H1 (cell line): ENCODE results near the gene ZMIZ1. TPM values are rescaled to one million over a fixed set of nuclear protein-coding genes. Genes with fewer than 3 reads are reported as not detected.

ENCODE experiments used
- CTCF ChIA-PET: fragments of 300-600 bp; sonication (Branson Sonifier 250); formaldehyde crosslinking; loops from one replicate; lab custom pipeline; 2021; ENCODE audit not compliant: partially characterized antibody; lab: Charles Lee
- POLR2A ChIA-PET: fragments of 300-600 bp; sonication (Branson Sonifier 250); formaldehyde crosslinking; loops from one replicate; lab custom pipeline; 2021; ENCODE audit warnings: inconsistent platforms; ENCODE audit not compliant: partially characterized antibody; lab: Charles Lee
- DNase-seq, 2 experiments: peaks; one replicate each; pipeline versions ENCODE4 v3.0.0 to v3.0.0-alpha.2; 2010 to 2022; ENCODE audit warnings: low spot score in 2 of 2, low read depth in 1 of 2, mixed read lengths in 1 of 2
- FAIRE-seq: peaks from 2 replicates; lab custom pipeline; 2011; peaks lifted over from hg19 to GRCh38; lab: Jason Lieb, UNC
- H2AFZ ChIP-seq: 2 replicates; pipeline ENCODE4 v1.8.1; 2012; ENCODE audit warnings: low read length, inconsistent platforms
- H2AK5ac ChIP-seq: 2 replicates; pipeline ENCODE4 v1.6.1; 2013; ENCODE audit warnings: low read depth, low read length
- H2BK120ac ChIP-seq: replicated peaks from 2 replicates; pipeline ENCODE3; 2013; ENCODE audit warnings: low read depth, low read length, inconsistent platforms
- H2BK12ac ChIP-seq: 2 replicates; pipeline ENCODE4 v1.6.1; 2013; ENCODE audit warnings: low read depth, low read length
- H2BK15ac ChIP-seq: 2 replicates; pipeline ENCODE4 v1.6.1; 2013; ENCODE audit warnings: low read length
- H2BK20ac ChIP-seq: 2 replicates; pipeline ENCODE4 v1.6.1; 2013; ENCODE audit warnings: low read length
- H2BK5ac ChIP-seq: 2 replicates; pipeline ENCODE4 v1.6.1; 2013; ENCODE audit warnings: low read depth, low read length
- H3K14ac ChIP-seq: 2 replicates; pipeline ENCODE4 v1.6.1; 2013; ENCODE audit warnings: inconsistent platforms; ENCODE audit not compliant: insufficient read length
- H3K18ac ChIP-seq: 2 replicates; pipeline ENCODE4 v1.6.1; 2013; ENCODE audit warnings: low read length; ENCODE audit errors: extremely low read depth
- H3K23ac ChIP-seq: 2 replicates; pipeline ENCODE4 v1.6.1; 2013; ENCODE audit warnings: inconsistent platforms; ENCODE audit not compliant: insufficient read length
- H3K23me2 ChIP-seq: 2 replicates; pipeline ENCODE4 v1.6.1; 2013; ENCODE audit warnings: low read depth, low read length
- H3K27ac ChIP-seq: 2 replicates; pipeline ENCODE4 v1.6.1; 2011; ENCODE audit warnings: low read depth, low read length, inconsistent platforms
- H3K27me3 ChIP-seq, 4 experiments: replicated peaks in 1 of 4; 1 replicate in 1 of 4; 2 replicates in 3 of 4; pipeline versions ENCODE4 v1.6.1 to v1.8.1; 2011 to 2013; ENCODE audit warnings: low read length in 3 of 4, mild to moderate bottlenecking in 3 of 4, inconsistent platforms in 2 of 4, mixed read lengths in 2 of 4, moderate library complexity in 1 of 4; ENCODE audit not compliant: control insufficient read depth in 3 of 4, insufficient read depth in 3 of 4; ENCODE audit errors: extremely low read depth in 1 of 4
- H3K36me3 ChIP-seq, 4 experiments: 2 replicates each; pipeline versions ENCODE4 v1.6.1 to v1.8.1; 2011 to 2013; ENCODE audit warnings: mild to moderate bottlenecking in 4 of 4, low read length in 3 of 4, moderate library complexity in 2 of 4, control low read depth in 1 of 4, inconsistent platforms in 1 of 4; ENCODE audit not compliant: insufficient read depth in 4 of 4, control insufficient read depth in 2 of 4
- H3K4ac ChIP-seq: replicated peaks from 2 replicates; pipeline ENCODE3; 2013; ENCODE audit warnings: low read length, low read depth, mixed read lengths, inconsistent platforms; ENCODE audit not compliant: insufficient read length
- H3K4me1 ChIP-seq, 4 experiments: replicated peaks in 1 of 4; 1 replicate in 1 of 4; 2 replicates in 3 of 4; pipeline versions ENCODE4 v1.6.1 to v1.8.1; 2011 to 2013; ENCODE audit warnings: low read length in 3 of 4, inconsistent platforms in 2 of 4, mixed read lengths in 1 of 4; ENCODE audit not compliant: insufficient read depth in 4 of 4, control insufficient read depth in 3 of 4
- H3K4me2 ChIP-seq, 2 experiments: 2 replicates each; pipeline versions ENCODE4 v1.6.1 to v1.8.1; 2011 to 2013; ENCODE audit warnings: low read depth in 2 of 2, low read length in 2 of 2, control low read depth in 1 of 2, inconsistent platforms in 1 of 2, mild to moderate bottlenecking in 1 of 2; ENCODE audit not compliant: insufficient read depth in 1 of 2
- H3K4me3 ChIP-seq, 4 experiments: fragments of 200-600, 300-600 bp in 1 of 4; sonication (generic), shearing (Covaris generic), sonication (Bioruptor Twin) in 1 of 4; 2 replicates each; pipeline versions ENCODE4 v1.5.1 to v1.8.1; 2011 to 2016; ENCODE audit warnings: low read length in 4 of 4, low read depth in 3 of 4, control low read depth in 2 of 4, inconsistent platforms in 2 of 4, mild to moderate bottlenecking in 2 of 4, mixed read lengths in 1 of 4, moderate library complexity in 1 of 4; ENCODE audit not compliant: insufficient read depth in 2 of 4; ENCODE audit errors: extremely low read depth in 1 of 4
- H3K56ac ChIP-seq: replicated peaks from 2 replicates; pipeline ENCODE3; 2013; ENCODE audit warnings: low read depth, mild to moderate bottlenecking, mixed read lengths, low read length, inconsistent platforms; ENCODE audit not compliant: insufficient read length
- H3K79me1 ChIP-seq: 2 replicates; pipeline ENCODE4 v1.6.1; 2013; ENCODE audit warnings: low read depth, low read length, control low read depth
- H3K79me2 ChIP-seq, 2 experiments: 2 replicates each; pipeline versions ENCODE4 v1.6.1 to v1.8.1; 2012 to 2013; ENCODE audit warnings: low read length in 2 of 2, mild to moderate bottlenecking in 2 of 2, inconsistent platforms in 1 of 2; ENCODE audit not compliant: insufficient read depth in 2 of 2, control insufficient read depth in 1 of 2
- H3K9ac ChIP-seq, 4 experiments: replicated peaks in 1 of 4; 1 replicate in 1 of 4; 2 replicates in 3 of 4; pipeline versions ENCODE4 v1.6.1 to v1.8.1; 2011 to 2013; ENCODE audit warnings: low read depth in 3 of 4, low read length in 3 of 4, control low read depth in 2 of 4, mild to moderate bottlenecking in 2 of 4, moderate library complexity in 2 of 4, inconsistent platforms in 1 of 4; ENCODE audit errors: extremely low read depth in 1 of 4
- H3K9me3 ChIP-seq, 2 experiments: 2 replicates each; pipeline versions ENCODE4 v1.6.1 to v1.8.1; 2012 to 2013; ENCODE audit warnings: mild to moderate bottlenecking in 2 of 2, moderate library complexity in 2 of 2, control low read depth in 1 of 2, inconsistent platforms in 1 of 2, low read depth in 1 of 2, low read length in 1 of 2, mixed read lengths in 1 of 2; ENCODE audit not compliant: insufficient read depth in 2 of 2
- H4K20me1 ChIP-seq, 2 experiments: replicated peaks in 1 of 2; 2 replicates each; pipeline versions ENCODE3 to v1.8.1; 2011 to 2013; ENCODE audit warnings: inconsistent platforms in 2 of 2, low read length in 2 of 2, mild to moderate bottlenecking in 1 of 2; ENCODE audit not compliant: insufficient read depth in 2 of 2, control insufficient read depth in 1 of 2
- H4K5ac ChIP-seq: 2 replicates; pipeline ENCODE4 v1.6.1; 2013; ENCODE audit warnings: low read length, low read depth, mixed read lengths, inconsistent platforms; ENCODE audit not compliant: insufficient read length
- H4K8ac ChIP-seq: 2 replicates; pipeline ENCODE4 v1.8.0; 2013; ENCODE audit warnings: mild to moderate bottlenecking, moderate library complexity, low read length, inconsistent platforms; ENCODE audit not compliant: insufficient read depth; ENCODE audit errors: extremely low read depth
- H4K91ac ChIP-seq: replicated peaks from 2 replicates; pipeline ENCODE3; 2013; ENCODE audit warnings: low read length, mixed read lengths, inconsistent platforms; ENCODE audit not compliant: insufficient read length
- CEBPB ChIP-seq: IDR thresholded peaks from 2 replicates; pipeline ENCODE4 v1.6.1; 2012; ENCODE audit warnings: low read depth, low read length
- CTBP2 ChIP-seq: IDR thresholded peaks from 2 replicates; pipeline ENCODE4 v1.7.0; 2011; ENCODE audit warnings: borderline replicate concordance, mild to moderate bottlenecking, moderate library complexity, mixed read lengths, low read length; ENCODE audit not compliant: insufficient read depth, insufficient read length
- HDAC2 ChIP-seq, 2 experiments: fragments of 300-600 bp in 1 of 2; sonication (generic) in 1 of 2; IDR thresholded peaks; 2 replicates each; pipeline ENCODE4 v1.6.1; 2011 to 2012; ENCODE audit warnings: low read depth in 2 of 2, low read length in 2 of 2, mild to moderate bottlenecking in 2 of 2, moderate library complexity in 2 of 2, borderline replicate concordance in 1 of 2, inconsistent platforms in 1 of 2
- WGBS, 2 experiments: shearing (Covaris generic) in 1 of 2; methylation state at CpG; one replicate each; pipeline versions ENCODE4 v1.1.6 to v1.1.7; 2013 to 2015; ENCODE audit warnings: low lambda C conversion rate in 2 of 2, mixed read lengths in 2 of 2, inconsistent platforms in 1 of 2, low coverage in 1 of 2, missing lambda C conversion rate in 1 of 2; ENCODE audit not compliant: insufficient replicate concordance in 2 of 2, insufficient coverage in 1 of 2, insufficient read length in 1 of 2; ENCODE audit errors: extremely low coverage in 1 of 2, missing lambda C conversion rate in 1 of 2; 5-methylcytosine and 5-hydroxymethylcytosine counted together
- polyA plus RNA-seq, 7 experiments: library from polyadenylated mRNA; depleted of rRNA in 3 of 7; stranded (reverse) in 5 of 7; unstranded in 2 of 7; fragments of >200 nt in 5 of 7; fragments of 200-250 nt in 2 of 7; gene quantifications; 1 replicate in 5 of 7; 2 replicates in 1 of 7; 4 replicates in 1 of 7; pipeline versions ENCODE4 v1.2.1 to v1.2.3, GENCODE V29; 2011 to 2013; ENCODE audit warnings: missing spikeins in 2 of 7, mixed read lengths in 2 of 7
- total RNA-seq: library from RNA; stranded (reverse); fragmentation: NEBNext Ultra II Directional; extraction: Animal tissue kit (Norgen Biotek cat#: 25700); gene quantifications from 2 replicates; pipeline ENCODE4 v1.2.1, GENCODE V29; 2021

Gene ZMIZ1
- total and polyA plus RNA-seq, 2 of the 8 experiments (the other 6 are each of a cell fraction or from before 2014, with no cell fraction given), result 8.1 to 28.0 TPM

- no peak overlapping the region for H3K9ac ChIP-seq
- 88% methylated on average over 3 of the region's 3 CpGs; no CpG with 5 or more reads in 1 of the 2 experiments for WGBS, 2 experiments
Measured at GRCh38 chr10:79348640-79348988, 279.8 kb downstream of the ZMIZ1 start.

More at GRCh38 chr10:79348640-79348988, 279.8 kb downstream of the ZMIZ1 start:
- H3K4me1 ChIP-seq, result peaks cover 0 to 14% (median 6%) of the 10 kb centered on the region in 4 experiments; a peak in 6 of 7 replicates
- no peak overlapping the region for H3K27ac ChIP-seq
- peaks cover 0 to 11% of the 10 kb centered on the region in 2 experiments; a peak in 1 of 4 replicates for H3K79me2 ChIP-seq
- no peak overlapping the region for H2BK120ac ChIP-seq
- H3K56ac ChIP-seq, result no peak overlapping the region
- no peak overlapping the region for H2BK12ac ChIP-seq
- DNase-seq (no peak), FAIRE-seq (no peak)
- no peaks in the 10 kb centered on the region for H3K27me3 ChIP-seq
- peaks cover 8% of the 10 kb centered on the region; the same call in 1 of the 2 replicates for H3K23me2 ChIP-seq
- no peak overlapping the region for H2BK20ac ChIP-seq
- H2AFZ ChIP-seq, result no peak overlapping the region
- no peak overlapping the region for H3K18ac ChIP-seq
- peaks cover 15% of the 10 kb centered on the region; the same call in 1 of the 2 replicates for H3K79me1 ChIP-seq
- no peak overlapping the region for H2BK15ac ChIP-seq
- CTCF ChIA-PET, result interaction anchor here (1.1 to 6.6 kb wide), 5 partner anchors 9 to 140 kb away, joined by 3 to 50 read pairs (median 3); no protein-coding TSS in a partner anchor
- H4K8ac ChIP-seq, result no peak overlapping the region
- H2AK5ac ChIP-seq, result no peak overlapping the region
- H3K4me2 ChIP-seq, result peak overlapping the region; percentile 64 to 92
- no peak overlapping the region for H3K14ac ChIP-seq
- TF ChIP-seq CTBP2, result no peak
- no peak for TF ChIP-seq HDAC2 (IDR thresholded peaks at IDR 0.05; ENCODE audit: borderline replicate concordance in 1 of 2, low read depth in 2 of 2, low read length in 2 of 2)
- TF ChIP-seq CEBPB, result no peak
- peaks cover 12 to 18% of the 10 kb centered on the region in 2 experiments for H4K20me1 ChIP-seq
- H3K4me3 ChIP-seq, result peak overlapping the region in 1 of 4 experiments; percentile 77; a peak in 3 of 8 replicates
- no peak overlapping the region for H4K91ac ChIP-seq
- POLR2A ChIA-PET, result interaction anchor here (0.7 to 2.2 kb wide), 7 partner anchors 10 to 804 kb away, joined by 3 to 12 read pairs (median 4); no protein-coding TSS in a partner anchor
- no peak overlapping the region for H4K5ac ChIP-seq
- no peaks in the 10 kb centered on the region for H3K9me3 ChIP-seq
- no peak overlapping the region for H3K23ac ChIP-seq
- H3K4ac ChIP-seq, result no peak overlapping the region
- H2BK5ac ChIP-seq, result no peak overlapping the region
- H3K36me3 ChIP-seq, result peaks cover 19 to 42% (median 30%) of the 10 kb centered on the region in 4 experiments; a peak in 7 of 8 replicates
